ENCODE data around the gene TBC1D2B.
A peak's percentile ranks its signal among the peaks of the same experiment; 100 is the strongest.

TBC1D2B gene

DNA sequence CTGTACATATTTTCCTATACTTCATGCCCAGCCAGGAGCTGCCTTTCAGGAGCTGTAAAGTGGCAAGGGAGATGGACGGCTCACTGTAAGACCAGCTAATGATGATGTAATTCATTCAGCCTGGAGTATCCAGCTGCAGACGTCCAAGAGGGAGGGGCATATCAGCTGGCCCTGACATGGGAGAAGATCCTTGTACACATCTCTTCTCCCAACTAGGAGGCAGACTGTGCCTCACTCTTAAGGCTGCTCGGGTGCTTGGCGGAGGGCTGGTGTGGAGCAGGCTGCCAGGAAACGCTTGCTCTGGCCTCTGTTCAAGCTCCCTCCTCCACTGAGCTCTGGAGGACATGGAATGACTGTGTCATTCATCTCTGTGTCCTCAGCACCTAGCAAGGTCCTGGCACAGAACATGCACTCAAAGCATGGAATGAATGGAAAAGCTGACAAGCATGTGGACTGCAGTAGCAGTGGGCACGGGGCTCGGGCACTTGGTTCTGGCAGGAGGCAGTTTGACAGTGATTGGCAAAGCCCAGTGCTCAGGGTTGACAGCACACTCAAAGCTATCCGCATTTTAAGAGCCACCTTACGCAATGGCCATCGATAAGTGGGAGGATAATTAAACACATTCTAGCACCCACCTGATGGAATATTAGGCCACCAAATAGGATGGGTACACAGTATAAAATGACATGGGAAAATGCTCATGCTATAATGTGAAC lies 72.4 kb downstream of the TBC1D2B start:
- peak; percentile 96 for DNase-seq (ENCODE audit: low read depth)

GRCh38 chr15:78004222-78004727 lies 73.2 kb downstream of the TBC1D2B start:
- peak; percentile 42 for DNase-seq (ENCODE audit: low read depth)
- no peak overlapping the region for H3K4me3 ChIP-seq (ENCODE audit: low read depth, low read length)
- TF ChIP-seq CTCF (IDR thresholded peaks at IDR 0.05; ENCODE audit: control insufficient read depth, extremely low read depth, insufficient read depth), result no peak

More for the DNA sequence above, 72.4 kb downstream of the TBC1D2B start:
- no peak overlapping the region for H3K4me3 ChIP-seq (ENCODE audit: low read depth, low read length)
- peak; percentile 34; the same call in 1 of the 2 replicates for TF ChIP-seq CTCF (IDR thresholded peaks at IDR 0.05; ENCODE audit: control insufficient read depth, extremely low read depth, insufficient read depth)

GRCh38 chr15:78003539-78004008 lies 73.9 kb downstream of the TBC1D2B start:
- DNase-seq (ENCODE audit: low read depth), result peak; percentile 98
- no peak overlapping the region for H3K4me3 ChIP-seq (ENCODE audit: low read depth, low read length)
- TF ChIP-seq CTCF (IDR thresholded peaks at IDR 0.05; ENCODE audit: control insufficient read depth, extremely low read depth, insufficient read depth), result no peak

DNA sequence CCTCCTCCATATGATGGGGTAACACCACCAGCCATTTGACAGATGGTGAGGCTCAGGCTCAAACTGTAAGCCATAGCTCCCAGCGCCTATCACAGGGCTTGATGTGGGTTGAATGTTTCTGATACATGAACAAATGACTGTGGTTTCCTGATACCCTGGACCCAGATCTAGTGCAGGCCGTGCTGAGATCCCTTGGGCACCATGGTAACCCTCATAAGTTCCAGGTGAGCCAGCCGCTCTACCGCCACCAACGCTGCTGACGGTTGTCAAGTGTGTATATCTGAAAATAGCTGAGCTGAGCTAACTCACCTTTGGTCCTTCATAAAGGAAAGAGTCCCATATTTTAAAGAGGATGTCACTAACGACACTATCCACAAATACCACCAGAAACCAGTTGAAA lies 74.5 kb downstream of the TBC1D2B start:
- TF ChIP-seq CTCF (IDR thresholded peaks at IDR 0.05; ENCODE audit: control insufficient read depth, extremely low read depth, insufficient read depth), result no peak
- DNase-seq (ENCODE audit: low read depth), result no peak
- H3K4me3 ChIP-seq (ENCODE audit: low read depth, low read length), result no peak overlapping the region

GRCh38 chr15:78001656-78002055 lies 75.9 kb downstream of the TBC1D2B start:
- DNase-seq (ENCODE audit: low read depth), result no peak
- no peak for TF ChIP-seq CTCF (IDR thresholded peaks at IDR 0.05; ENCODE audit: control insufficient read depth, extremely low read depth, insufficient read depth)
- H3K4me3 ChIP-seq (ENCODE audit: low read depth, low read length), result no peak overlapping the region

DNA sequence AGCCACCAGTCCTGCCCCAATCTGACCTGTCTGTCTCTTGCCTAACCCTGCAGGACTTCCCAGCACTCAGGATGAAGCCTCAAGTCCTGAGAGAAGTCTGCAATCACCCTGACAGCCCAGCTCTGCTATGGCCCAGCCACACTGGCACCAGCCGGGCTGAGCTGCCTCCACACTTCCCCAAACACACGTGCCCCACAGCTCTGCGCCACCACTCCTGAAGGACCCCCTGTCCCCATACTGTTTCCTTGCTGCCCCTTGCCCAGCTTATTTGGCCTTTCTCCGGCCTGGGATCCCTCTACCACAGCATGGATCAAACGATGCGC lies 76.6 kb downstream of the TBC1D2B start:
- no peak for TF ChIP-seq CTCF (IDR thresholded peaks at IDR 0.05; ENCODE audit: control insufficient read depth, extremely low read depth, insufficient read depth)

More for the DNA sequence above, 76.6 kb downstream of the TBC1D2B start:
- no peak for DNase-seq (ENCODE audit: low read depth)
- no peak overlapping the region for H3K4me3 ChIP-seq (ENCODE audit: low read depth, low read length)

Data from LNCaP clone FGC (cell line).